GM12878 (cell line): ENCODE measurements around the gene MBNL1. TPM values are rescaled to one million over a fixed set of nuclear protein-coding genes. Genes with fewer than 3 reads are reported as not detected.
A peak's percentile ranks its signal among the peaks of the same experiment; 100 is the strongest.

Experiments
- ASH2L ChIP-seq: fragments of 300-600, 200-600 bp; sonication (generic); IDR thresholded peaks from 2 replicates; pipeline ENCODE4 v1.6.1; 2017; ENCODE audit warnings: low read depth, mild to moderate bottlenecking, borderline replicate concordance
- CBX3 ChIP-seq: fragments of 200-600 bp; sonication (generic); IDR thresholded peaks from 2 replicates; pipeline ENCODE4 v1.6.1; 2016; ENCODE audit warnings: low read depth, borderline replicate concordance
- EGR1 ChIP-seq, 2 experiments: IDR thresholded peaks; 1 replicate in 1 of 2; 2 replicates in 1 of 2; pipeline ENCODE4 v1.6.1; 2011 to 2012; ENCODE audit warnings: low read depth in 2 of 2, low read length in 2 of 2, borderline replicate concordance in 1 of 2, mild to moderate bottlenecking in 1 of 2, moderate library complexity in 1 of 2
- ESRRA ChIP-seq: IDR thresholded peaks from 2 replicates; pipeline ENCODE4 v1.6.1; 2012; ENCODE audit warnings: mild to moderate bottlenecking, low read length, improper control_type of control experiment
- IRF3 ChIP-seq: fragments of 450-650 bp; IDR thresholded peaks from 2 replicates; pipeline ENCODE4 v1.6.1; 2014; ENCODE audit warnings: mild to moderate bottlenecking
- KLF5 ChIP-seq: fragments of 450-650 bp; IDR thresholded peaks from 2 replicates; pipeline ENCODE4 v1.6.1; 2014; ENCODE audit warnings: mild to moderate bottlenecking; ENCODE audit not compliant: partially characterized antibody
- MTA3 ChIP-seq: IDR thresholded peaks from 2 replicates; pipeline ENCODE4 v1.6.1; 2012; ENCODE audit warnings: low read length, inconsistent platforms, borderline replicate concordance
- POU2F2 ChIP-seq: IDR thresholded peaks from 3 replicates; pipeline ENCODE4 v1.6.1; 2011; ENCODE audit warnings: low read depth, mild to moderate bottlenecking, low read length, borderline replicate concordance
- RBBP5 ChIP-seq: fragments of 200-600 bp; sonication (generic); conservative IDR thresholded peaks from 2 replicates; pipeline ENCODE4 v1.6.1; 2016
- RUNX3 ChIP-seq: IDR thresholded peaks from 2 replicates; pipeline ENCODE4 v1.6.1; 2012; ENCODE audit warnings: low read length, inconsistent platforms
- SMC3 ChIP-seq: IDR thresholded peaks from 2 replicates; pipeline ENCODE4 v1.6.1; 2011; ENCODE audit warnings: low read length, improper control_type of control experiment, borderline replicate concordance
- TCF12 ChIP-seq: IDR thresholded peaks from 2 replicates; pipeline ENCODE4 v1.6.1; 2011; ENCODE audit warnings: low read depth, mild to moderate bottlenecking, low read length
- WRNIP1 ChIP-seq: IDR thresholded peaks from 2 replicates; pipeline ENCODE4 v1.6.1; 2011; ENCODE audit warnings: low read depth, low read length, improper control_type of control experiment, borderline replicate concordance
- YY1 ChIP-seq: IDR thresholded peaks from 2 replicates; pipeline ENCODE4 v1.6.1; 2011; ENCODE audit warnings: low read depth, mild to moderate bottlenecking, low read length
- polyA plus RNA-seq, 11 experiments: library from polyadenylated mRNA; depleted of rRNA in 4 of 11; unstranded in 6 of 11; stranded (reverse) in 5 of 11; fragments of >200 nt; fragmentation: Nextera tagmentation in 4 of 11; fragmentation: Illumina TruSeq in 1 of 11; extraction: Ambion mirVana in 4 of 11; extraction: Trizol in 1 of 11; gene quantifications; 1 replicate in 1 of 11; 2 replicates in 10 of 11; pipeline versions ENCODE4 v1.2.1 to v1.2.3, GENCODE V29; 2011 to 2016; ENCODE audit warnings: inconsistent platforms in 2 of 11, missing spikeins in 2 of 11, low read depth in 1 of 11
- total RNA-seq, 4 experiments: library from RNA; depleted of rRNA in 3 of 4; stranded (reverse); fragments of >200 nt in 3 of 4; fragmentation: Illumina TruSeq in 1 of 4; extraction: Trizol in 1 of 4; gene quantifications; 2 replicates each; pipeline versions ENCODE4 v1.2.1 to v1.2.3, GENCODE V29; 2013 to 2021

Gene MBNL1
- total and polyA plus RNA-seq, 10 of the 15 experiments (the other 5 are each of a cell fraction or from before 2014, with no cell fraction given), result 59.6 to 337 (median 143) TPM

- TF ChIP-seq POU2F2, result peak; percentile 72; the same call in 1 of the 3 replicates
- no peak for TF ChIP-seq KLF5
- no peak for TF ChIP-seq ASH2L
- TF ChIP-seq YY1, result 0 out of 2 replicates have a peak, but pooled peaks have one; percentile 23
- TF ChIP-seq ESRRA, result no peak
- TF ChIP-seq IRF3, result no peak
- no peak for TF ChIP-seq RBBP5
- TF ChIP-seq SMC3, result no peak
- no peak for TF ChIP-seq EGR1 (IDR thresholded peaks at IDR 0.05; ENCODE audit: borderline replicate concordance in 1 of 2, low read depth in 2 of 2, low read length in 2 of 2)
- peak; percentile 32; the same call in 1 of the 2 replicates for TF ChIP-seq RUNX3
- no peak for TF ChIP-seq MTA3
- TF ChIP-seq TCF12, result no peak
- no peak for TF ChIP-seq CBX3
- TF ChIP-seq WRNIP1, result no peak
- TF ChIP-seq, all 136 proteins: peak for 3
Observed at GRCh38 chr3:152353578-152353977, 84.8 kb downstream of the MBNL1 start (continued).
